Midbrain (tissue), 1 donor: Measurements from ENCODE around the gene DDX27.

Source experiments
- DNase-seq: peaks from one replicate; lab custom pipeline; 2025; lab: John Stamatoyannopoulos, UW

DDX27 gene

DNA sequence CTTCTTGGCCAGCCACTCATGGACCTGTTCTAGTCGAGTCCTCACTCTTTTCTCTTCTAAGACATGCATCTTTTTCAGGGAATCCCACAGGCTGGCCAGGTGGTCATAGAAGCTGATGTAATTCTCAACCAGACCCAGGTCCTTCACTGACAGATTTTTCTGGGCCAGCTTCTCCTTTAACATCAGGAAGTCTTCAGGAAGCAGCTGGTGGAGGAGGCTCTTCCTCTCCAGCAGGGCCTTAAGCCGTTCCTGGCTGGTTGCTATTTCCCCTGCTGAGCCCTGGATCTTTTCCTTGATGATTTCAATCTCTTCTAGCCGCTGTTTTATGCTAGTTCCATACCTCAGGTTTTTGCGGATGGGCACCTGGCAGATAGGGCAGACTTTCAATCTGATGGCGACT, 28.6 kb downstream of the DDX27 start:
- DNase-seq, result no peak

GRCh38 chr20:49248301-49248700, 29.1 kb downstream of the DDX27 start:
- no peak for DNase-seq

DNA sequence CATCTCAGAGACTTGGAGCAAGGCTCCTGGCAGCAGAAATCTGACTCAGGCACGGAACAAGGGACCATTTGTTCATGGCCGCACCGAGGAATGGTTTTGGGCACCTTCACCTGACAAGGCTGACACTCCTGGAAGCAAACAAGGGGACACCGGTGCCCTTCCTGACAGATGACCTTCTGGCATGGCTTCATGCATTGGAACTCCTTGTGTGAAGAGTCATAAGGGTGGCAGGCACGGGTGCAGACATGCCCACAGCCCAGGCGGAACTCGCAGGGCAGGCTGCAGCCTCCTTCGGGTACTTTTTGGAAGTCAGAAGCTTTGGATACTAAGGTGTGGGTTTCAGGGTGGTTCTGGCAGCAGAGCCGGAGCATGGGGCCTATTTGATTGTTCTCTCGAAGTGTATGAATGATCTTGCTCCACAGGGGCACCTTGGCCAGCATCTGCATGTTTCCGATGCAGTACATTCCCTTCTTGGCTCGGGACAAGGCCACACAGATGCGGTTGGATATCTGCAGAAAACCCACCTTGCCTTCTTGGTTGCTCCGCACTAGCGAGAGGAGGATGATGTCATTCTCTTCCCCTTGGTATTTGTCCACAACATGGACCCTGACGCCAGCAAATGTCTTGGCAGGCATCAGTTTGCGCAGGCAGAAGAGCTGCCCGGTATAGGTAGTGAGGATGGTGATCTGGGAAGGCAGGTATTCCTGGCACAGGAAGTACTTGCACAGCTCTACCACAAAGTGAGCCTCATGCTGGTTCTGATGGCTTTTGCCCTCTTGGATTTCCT, 29.9 kb downstream of the DDX27 start:
- DNase-seq, result no peak

DNA sequence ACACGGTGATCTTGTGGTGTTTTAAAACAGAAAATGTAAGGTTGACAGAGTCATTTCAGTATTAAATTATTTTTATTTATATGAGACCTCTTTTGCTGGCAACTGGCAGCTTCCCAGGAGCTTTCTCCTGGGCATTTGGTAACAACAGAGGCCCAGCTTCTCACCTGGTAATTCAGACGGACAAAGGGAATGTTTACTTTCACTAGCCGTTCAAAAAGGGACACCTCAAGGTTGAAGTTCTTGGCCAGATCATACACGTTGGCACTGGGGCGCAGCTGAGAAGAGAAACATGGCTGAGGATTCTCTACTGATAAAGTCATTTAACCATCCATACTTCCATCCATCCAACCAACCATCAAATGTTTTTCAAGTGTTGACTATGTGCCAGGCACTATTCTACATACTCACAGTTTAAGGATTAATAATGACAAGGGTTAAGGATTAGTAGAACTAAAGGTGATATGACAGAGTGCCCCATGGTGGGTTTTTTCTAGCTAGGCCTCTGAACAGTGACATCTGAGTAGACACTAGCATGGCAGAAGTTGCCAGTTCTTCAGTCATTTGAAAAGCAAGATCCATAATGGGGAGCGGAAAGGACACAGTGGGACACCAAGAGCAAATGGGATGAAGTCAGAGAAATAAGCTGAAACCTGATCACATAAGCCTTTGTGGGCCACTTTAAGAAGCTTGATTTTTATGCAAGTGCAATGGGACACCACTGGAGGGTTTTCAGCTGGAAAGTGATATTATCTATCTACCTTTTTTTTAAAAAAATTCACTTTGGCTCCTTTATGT, 33.5 kb downstream of the DDX27 start:
- no peak for DNase-seq

GRCh38 chr20:49256261-49256660, 37.0 kb downstream of the DDX27 start:
- no peak for DNase-seq

DNA sequence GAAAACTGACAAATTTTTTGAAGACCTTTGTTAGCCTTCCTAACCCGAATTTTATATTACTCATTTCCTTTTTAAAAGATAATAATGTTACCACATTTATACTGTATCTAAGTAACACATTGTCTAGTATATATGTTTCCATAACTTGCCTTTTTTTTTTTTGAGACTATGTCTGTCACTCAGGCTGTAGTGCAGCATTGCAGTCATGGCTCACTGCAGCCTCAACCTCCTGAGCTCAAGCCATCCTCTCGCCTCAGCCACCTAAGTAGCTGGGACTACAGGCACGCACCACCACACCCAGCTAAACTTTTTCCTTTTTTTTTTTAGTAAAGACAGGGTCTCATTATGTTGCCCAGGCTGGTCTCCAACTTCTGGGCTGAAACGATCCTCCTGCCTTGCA, 40.1 kb downstream of the DDX27 start:
- no peak for DNase-seq

DNA sequence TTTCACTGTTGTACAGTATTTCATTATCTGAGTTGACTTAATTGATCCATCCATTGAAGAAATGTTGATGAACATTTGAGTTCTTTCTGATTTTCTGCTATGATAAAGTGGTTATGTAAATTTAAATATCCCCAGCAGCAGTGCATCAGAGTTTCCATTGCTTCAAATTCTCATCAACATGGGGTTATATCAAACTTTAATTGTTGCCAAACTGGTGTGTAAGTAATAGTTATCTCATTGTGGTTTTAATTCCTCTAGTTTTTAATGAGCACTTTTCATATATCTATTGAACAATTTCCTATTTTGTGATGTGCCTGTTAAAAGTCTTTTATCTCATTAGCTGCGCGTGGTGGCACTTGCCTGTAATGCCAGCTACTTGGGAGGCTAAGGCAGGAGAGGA, 40.6 kb downstream of the DDX27 start:
- no peak for DNase-seq

DNA sequence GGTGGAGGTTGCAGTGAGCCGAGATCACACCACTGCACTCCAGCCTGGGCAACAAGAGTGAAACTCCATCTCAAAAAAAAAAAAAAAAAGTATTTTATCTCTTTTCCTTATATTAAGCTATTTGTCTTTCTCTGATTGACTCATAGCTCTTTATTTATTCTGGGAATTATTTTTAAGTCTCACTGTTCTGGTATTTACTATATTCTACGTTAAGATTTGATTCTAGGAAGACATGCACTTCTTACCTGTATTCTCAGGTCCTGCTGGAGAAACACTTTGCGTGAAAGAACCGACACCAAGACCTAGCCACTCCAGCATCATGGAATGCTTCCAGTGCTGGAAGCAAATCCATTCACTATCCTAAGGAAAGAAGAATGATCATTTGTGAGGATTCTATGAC, 41.0 kb downstream of the DDX27 start:
- no peak for DNase-seq

GRCh38 chr20:49261173-49261572, 42.0 kb downstream of the DDX27 start:
- DNase-seq, result no peak

DNA sequence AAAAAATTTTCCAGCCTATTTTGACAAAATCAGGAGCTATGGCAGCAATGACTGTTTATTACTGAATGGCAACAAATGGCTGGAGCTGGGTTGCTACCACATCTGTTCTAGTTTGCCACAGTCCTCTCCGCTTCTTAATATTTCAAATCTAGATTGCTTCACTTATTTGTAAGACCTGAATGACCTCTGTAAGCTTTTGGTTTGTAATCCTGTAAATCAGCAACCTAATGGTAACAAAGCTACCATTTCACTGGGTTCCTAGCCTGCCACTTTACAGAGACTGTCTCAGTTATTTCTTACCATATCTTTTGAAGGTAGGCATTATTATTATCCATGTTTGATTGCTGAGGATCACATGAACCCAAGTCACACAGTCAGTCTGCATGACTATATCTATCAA, 43.2 kb downstream of the DDX27 start:
- no peak for DNase-seq

GRCh38 chr20:49267327-49267726, 48.1 kb downstream of the DDX27 start:
- DNase-seq, result no peak

- no peak for DNase-seq
Observed at GRCh38 chr20:49268600-49269365, 49.6 kb downstream of the DDX27 start.

DNA sequence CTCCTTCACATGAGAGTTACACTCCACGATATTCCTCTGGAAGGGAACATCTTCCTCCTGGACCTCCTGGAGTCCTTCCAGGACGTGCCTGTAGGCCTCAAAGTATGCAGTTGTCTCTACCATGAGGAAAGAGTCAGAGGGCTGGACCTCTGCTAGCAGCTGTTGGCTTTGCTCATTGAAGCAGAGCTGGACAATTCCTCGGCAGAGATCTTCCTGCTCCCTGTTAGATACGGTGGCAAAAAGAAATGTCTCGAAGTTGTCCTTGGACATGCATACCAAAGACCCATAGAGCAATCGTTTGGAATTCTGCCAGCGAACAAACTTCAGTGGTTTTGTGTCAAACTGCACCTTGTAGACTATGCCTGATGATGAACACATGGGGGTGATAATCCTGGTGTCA, 51.0 kb downstream of the DDX27 start:
- no peak for DNase-seq

GRCh38 chr20:49270736-49271135, 51.5 kb downstream of the DDX27 start:
- DNase-seq, result no peak

DNA sequence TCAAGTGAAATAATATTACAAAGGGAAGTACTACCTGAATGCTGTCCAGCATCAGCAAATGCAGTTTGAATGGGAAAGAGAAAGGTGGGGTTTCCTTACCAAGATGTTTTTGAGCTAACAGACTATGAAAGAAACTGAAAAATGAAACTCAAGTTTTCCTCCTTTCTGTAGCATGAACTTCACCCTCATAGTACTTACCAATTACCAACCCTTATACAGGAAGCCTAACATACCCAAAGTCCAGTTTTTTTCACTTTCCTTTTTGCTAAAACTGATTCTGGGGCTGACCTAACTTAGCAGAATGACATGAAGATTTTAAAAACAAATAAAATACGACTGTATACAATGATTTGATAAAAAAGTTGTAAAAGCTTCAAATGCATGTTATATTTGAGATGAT, 53.4 kb downstream of the DDX27 start:
- no peak for DNase-seq

- DNase-seq, result no peak
Observed at GRCh38 chr20:49273696-49274277, 54.6 kb downstream of the DDX27 start.

- no peak for DNase-seq
Observed at GRCh38 chr20:49275216-49275615, 56.0 kb downstream of the DDX27 start.

- no peak for DNase-seq
Observed at GRCh38 chr20:49275636-49276035, 56.4 kb downstream of the DDX27 start.

- peak; percentile 37 for DNase-seq
Observed at GRCh38 chr20:49276161-49276960, 57.1 kb downstream of the DDX27 start.

GRCh38 chr20:49276961-49277785, 58.0 kb downstream of the DDX27 start:
- peak; percentile 31 for DNase-seq

GRCh38 chr20:49277786-49278035, 58.5 kb downstream of the DDX27 start:
- DNase-seq, result no peak
